Measurements from ENCODE around the gene MCRS1. TPM values are rescaled to one million over a fixed set of nuclear protein-coding genes. Genes with fewer than 3 reads are reported as not detected.

The MCRS1 gene
- polyA plus RNA-seq, 4 donors = 53.4 to 77.4 (median 63.1) TPM

GRCh38 chr12:49562831-49563230 is 5.1 kb downstream of the MCRS1 start:
- no peak for FAIRE-seq
- H3K27ac ChIP-seq (ENCODE audit: low read depth in 1 of 3, low read length in 2 of 3) = no peak overlapping the region
- peaks cover 0 to 9% (median 5%) of the 10 kb centered on the region in 3 donors for H3K4me1 ChIP-seq (ENCODE audit: control insufficient read depth in 3 of 3, insufficient read depth in 2 of 3, low read depth in 1 of 3, low read length in 2 of 3)

GRCh38 chr12:49562233-49562632 is 5.7 kb downstream of the MCRS1 start:
- no peak overlapping the region for H3K4me3 ChIP-seq (ENCODE audit: low read depth in 1 of 3, low read length in 3 of 3)
- peaks cover 0 to 9% (median 5%) of the 10 kb centered on the region in 3 donors for H3K4me1 ChIP-seq (ENCODE audit: control insufficient read depth in 3 of 3, insufficient read depth in 2 of 3, low read depth in 1 of 3, low read length in 2 of 3)
- no peaks in the 10 kb centered on the region for H3K27me3 ChIP-seq (ENCODE audit: control insufficient read depth in 3 of 3, insufficient read depth in 3 of 3, low read length in 3 of 3)
- whole genome bisulfite sequencing, 3 donors = 83 to 91% (median 87%) methylated on average over 6 of the region's 6 CpGs
- peaks cover 18 to 89% (median 33%) of the 10 kb centered on the region in 3 donors for H3K36me3 ChIP-seq (ENCODE audit: control insufficient read depth in 3 of 3, insufficient read depth in 2 of 3, low read depth in 1 of 3, low read length in 3 of 3)
- FAIRE-seq (no peak), DNase-seq (no peak)
- no peak overlapping the region for H3K27ac ChIP-seq (ENCODE audit: low read depth in 1 of 3, low read length in 2 of 3)
- no peaks in the 10 kb centered on the region for H3K9me3 ChIP-seq (ENCODE audit: control insufficient read depth in 2 of 2, insufficient read depth in 1 of 2, low read depth in 1 of 2, low read length in 1 of 2)

More at GRCh38 chr12:49562831-49563230, 5.1 kb downstream of the MCRS1 start:
- WGBS, 3 donors = 89 to 92% (median 92%) methylated on average over 6 of the region's 6 CpGs
- Histone ChIP-seq H3K27me3 (ENCODE audit: control insufficient read depth in 3 of 3, insufficient read depth in 3 of 3, low read length in 3 of 3) (no peaks in the 10 kb centered on the region), H3K4me3 (ENCODE audit: low read depth in 1 of 3, low read length in 3 of 3) (no peak overlapping the region), H3K9me3 (ENCODE audit: control insufficient read depth in 2 of 2, insufficient read depth in 1 of 2, low read depth in 1 of 2, low read length in 1 of 2) (no peaks in the 10 kb centered on the region), H3K36me3 (ENCODE audit: control insufficient read depth in 3 of 3, insufficient read depth in 2 of 3, low read depth in 1 of 3, low read length in 3 of 3) (peaks cover 15 to 83% (median 33%) of the 10 kb centered on the region in 3 donors)
- DNase-seq = no peak

- DNase-seq (no peak), FAIRE-seq (no peak)
- no peak overlapping the region for H3K4me3 ChIP-seq (ENCODE audit: low read depth in 1 of 3, low read length in 3 of 3)
Observed at GRCh38 chr12:49560695-49561094, 7.2 kb downstream of the MCRS1 start.

GRCh38 chr12:49559011-49559675 is 8.8 kb downstream of the MCRS1 start:
- DNase-seq (no peak), FAIRE-seq (no peak)
- no peaks in the 10 kb centered on the region for H3K9me3 ChIP-seq (ENCODE audit: control insufficient read depth in 2 of 2, insufficient read depth in 1 of 2, low read depth in 1 of 2, low read length in 1 of 2)
- peaks cover 21 to 88% (median 31%) of the 10 kb centered on the region in 3 donors for H3K36me3 ChIP-seq (ENCODE audit: control insufficient read depth in 3 of 3, insufficient read depth in 2 of 3, low read depth in 1 of 3, low read length in 3 of 3)
- 94 to 96% (median 95%) methylated on average over 17 of the region's 17 CpGs for WGBS, 3 donors
- no peaks in the 10 kb centered on the region for H3K4me1 ChIP-seq (ENCODE audit: control insufficient read depth in 3 of 3, insufficient read depth in 2 of 3, low read depth in 1 of 3, low read length in 2 of 3)
- H3K4me3 ChIP-seq (ENCODE audit: low read depth in 1 of 3, low read length in 3 of 3) = no peak overlapping the region
- no peak overlapping the region for H3K27ac ChIP-seq (ENCODE audit: low read depth in 1 of 3, low read length in 2 of 3)
- H3K27me3 ChIP-seq (ENCODE audit: control insufficient read depth in 3 of 3, insufficient read depth in 3 of 3, low read length in 3 of 3) = no peaks in the 10 kb centered on the region

More at GRCh38 chr12:49560695-49561094, 7.2 kb downstream of the MCRS1 start:
- H3K27ac ChIP-seq (ENCODE audit: low read depth in 1 of 3, low read length in 2 of 3) = no peak overlapping the region
- H3K36me3 ChIP-seq (ENCODE audit: control insufficient read depth in 3 of 3, insufficient read depth in 2 of 3, low read depth in 1 of 3, low read length in 3 of 3) = peaks cover 23 to 94% (median 33%) of the 10 kb centered on the region in 3 donors
- no peaks in the 10 kb centered on the region for H3K9me3 ChIP-seq (ENCODE audit: control insufficient read depth in 2 of 2, insufficient read depth in 1 of 2, low read depth in 1 of 2, low read length in 1 of 2)
- H3K27me3 ChIP-seq (ENCODE audit: control insufficient read depth in 3 of 3, insufficient read depth in 3 of 3, low read length in 3 of 3) = no peaks in the 10 kb centered on the region
- 85 to 94% (median 88%) methylated on average over 7 of the region's 7 CpGs for WGBS, 3 donors
- H3K4me1 ChIP-seq (ENCODE audit: control insufficient read depth in 3 of 3, insufficient read depth in 2 of 3, low read depth in 1 of 3, low read length in 2 of 3) = no peaks in the 10 kb centered on the region

- Histone ChIP-seq H3K36me3 (ENCODE audit: control insufficient read depth in 3 of 3, insufficient read depth in 2 of 3, low read depth in 1 of 3, low read length in 3 of 3) (peaks cover 21 to 81% (median 27%) of the 10 kb centered on the region in 3 donors), H3K9me3 (ENCODE audit: control insufficient read depth in 2 of 2, insufficient read depth in 1 of 2, low read depth in 1 of 2, low read length in 1 of 2) (no peaks in the 10 kb centered on the region)
- no peak for FAIRE-seq
Observed at GRCh38 chr12:49558526-49558925, 9.4 kb downstream of the MCRS1 start.

GRCh38 chr12:49557917-49558215 is 10.1 kb downstream of the MCRS1 start:
- Histone ChIP-seq H3K27ac (ENCODE audit: low read depth in 1 of 3, low read length in 2 of 3) (no peak overlapping the region), H3K4me1 (ENCODE audit: control insufficient read depth in 3 of 3, insufficient read depth in 2 of 3, low read depth in 1 of 3, low read length in 2 of 3) (no peaks in the 10 kb centered on the region), H3K27me3 (ENCODE audit: control insufficient read depth in 3 of 3, insufficient read depth in 3 of 3, low read length in 3 of 3) (no peaks in the 10 kb centered on the region), H3K9me3 (ENCODE audit: control insufficient read depth in 2 of 2, insufficient read depth in 1 of 2, low read depth in 1 of 2, low read length in 1 of 2) (no peaks in the 10 kb centered on the region), H3K36me3 (ENCODE audit: control insufficient read depth in 3 of 3, insufficient read depth in 2 of 3, low read depth in 1 of 3, low read length in 3 of 3) (peaks cover 17 to 75% (median 22%) of the 10 kb centered on the region in 3 donors), H3K4me3 (ENCODE audit: low read depth in 1 of 3, low read length in 3 of 3) (no peak overlapping the region)
- DNase-seq (no peak), FAIRE-seq (no peak)
- WGBS, 3 donors = 58 to 78% (median 69%) methylated on average over 7 of the region's 7 CpGs

More at GRCh38 chr12:49558526-49558925, 9.4 kb downstream of the MCRS1 start:
- H3K27me3 ChIP-seq (ENCODE audit: control insufficient read depth in 3 of 3, insufficient read depth in 3 of 3, low read length in 3 of 3) = no peaks in the 10 kb centered on the region
- DNase-seq = no peak
- 85 to 93% (median 88%) methylated on average over 13 of the region's 13 CpGs for WGBS, 3 donors
- no peak overlapping the region for H3K27ac ChIP-seq (ENCODE audit: low read depth in 1 of 3, low read length in 2 of 3)
- H3K4me3 ChIP-seq (ENCODE audit: low read depth in 1 of 3, low read length in 3 of 3) = no peak overlapping the region
- H3K4me1 ChIP-seq (ENCODE audit: control insufficient read depth in 3 of 3, insufficient read depth in 2 of 3, low read depth in 1 of 3, low read length in 2 of 3) = no peaks in the 10 kb centered on the region

- Histone ChIP-seq H3K9me3 (ENCODE audit: control insufficient read depth in 2 of 2, insufficient read depth in 1 of 2, low read depth in 1 of 2, low read length in 1 of 2) (no peaks in the 10 kb centered on the region), H3K27me3 (ENCODE audit: control insufficient read depth in 3 of 3, insufficient read depth in 3 of 3, low read length in 3 of 3) (no peaks in the 10 kb centered on the region), H3K36me3 (ENCODE audit: control insufficient read depth in 3 of 3, insufficient read depth in 2 of 3, low read depth in 1 of 3, low read length in 3 of 3) (peaks cover 15 to 72% (median 18%) of the 10 kb centered on the region in 3 donors), H3K27ac (ENCODE audit: low read depth in 1 of 3, low read length in 2 of 3) (no peak overlapping the region), H3K4me3 (ENCODE audit: low read depth in 1 of 3, low read length in 3 of 3) (no peak overlapping the region), H3K4me1 (ENCODE audit: control insufficient read depth in 3 of 3, insufficient read depth in 2 of 3, low read depth in 1 of 3, low read length in 2 of 3) (no peaks in the 10 kb centered on the region)
- FAIRE-seq (no peak), DNase-seq (no peak)
- 84 to 91% (median 88%) methylated on average over 13 to 18 of the region's 18 CpGs for WGBS, 3 donors
Observed at GRCh38 chr12:49557187-49557916, 10.6 kb downstream of the MCRS1 start.

GRCh38 chr12:49556391-49557186 is 11.4 kb downstream of the MCRS1 start:
- Histone ChIP-seq H3K27ac (ENCODE audit: low read depth in 1 of 3, low read length in 2 of 3) (peak overlapping the region in 1 of 3 donors; percentile 14), H3K9me3 (ENCODE audit: control insufficient read depth in 2 of 2, insufficient read depth in 1 of 2, low read depth in 1 of 2, low read length in 1 of 2) (no peaks in the 10 kb centered on the region), H3K4me1 (ENCODE audit: control insufficient read depth in 3 of 3, insufficient read depth in 2 of 3, low read depth in 1 of 3, low read length in 2 of 3) (no peaks in the 10 kb centered on the region), H3K4me3 (ENCODE audit: low read depth in 1 of 3, low read length in 3 of 3) (no peak overlapping the region), H3K36me3 (ENCODE audit: control insufficient read depth in 3 of 3, insufficient read depth in 2 of 3, low read depth in 1 of 3, low read length in 3 of 3) (peaks cover 15 to 65% (median 16%) of the 10 kb centered on the region in 3 donors), H3K27me3 (ENCODE audit: control insufficient read depth in 3 of 3, insufficient read depth in 3 of 3, low read length in 3 of 3) (no peaks in the 10 kb centered on the region)
- DNase-seq (no peak), FAIRE-seq (no peak)
- WGBS, 3 donors = 64 to 74% (median 65%) methylated on average over 12 of the region's 12 CpGs

All from small intestine (tissue), 7 donors.